Uterus (tissue), 2 donors: ENCODE data around the gene WNT9A.

Experiments used
- CTCF ChIP-seq, 4 experiments: fragments of 200-600 bp in 2 of 4; fragments of 450-650 bp in 2 of 4; sonication (generic) in 2 of 4; IDR thresholded peaks; one replicate each; pipeline ENCODE4 v1.5.1; 2016 to 2019; ENCODE audit warnings: antibody characterized with exemption in 4 of 4, mild to moderate bottlenecking in 2 of 4, moderate library complexity in 1 of 4
- POLR2A ChIP-seq, 2 donors: fragments of 450-650 bp; IDR thresholded peaks; one replicate each; pipeline ENCODE4 v1.6.1; 2016; ENCODE audit warnings: antibody characterized with exemption in 2 of 2, mild to moderate bottlenecking in 1 of 2, moderate library complexity in 1 of 2

GRCh38 chr1:227943381-227944089, 4.2 kb downstream of the WNT9A start:
- no peak for TF ChIP-seq CTCF (IDR thresholded peaks at IDR 0.05)
- TF ChIP-seq POLR2A (IDR thresholded peaks at IDR 0.05) = no peak
